T-helper 22 cell (primary cell): ENCODE measurements around the gene HNRNPC.
"Not testable (repeated sequence)": the region's sequence is repeated elsewhere in the genome, so short reads cannot be mapped to it uniquely, and the experiment has no call there.

ENCODE experiments used
- DNase-seq: peaks from one replicate; pipeline ENCODE4 v3.0.0-alpha.2; 2020; ENCODE audit warnings: low read depth

Gene HNRNPC

DNA sequence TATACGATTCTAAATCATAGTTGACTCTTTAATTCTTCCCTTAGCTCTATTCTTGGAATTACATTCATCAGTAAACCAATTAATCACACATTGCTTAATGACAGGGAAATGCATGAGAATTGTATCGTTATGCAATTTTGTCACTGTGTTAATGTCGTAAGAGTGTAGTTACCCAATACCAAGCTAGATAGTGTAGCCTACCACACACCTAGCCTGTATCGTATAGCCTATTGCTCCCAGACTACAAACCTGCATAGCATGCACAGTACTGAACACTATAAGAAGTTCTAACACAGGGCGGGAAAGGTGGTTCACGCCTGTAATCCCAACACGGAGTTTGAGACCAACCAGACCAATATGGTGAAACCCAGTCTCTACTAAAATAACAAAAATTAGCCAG is 24.7 kb downstream of the HNRNPC start:
- DNase-seq = no peak

DNA sequence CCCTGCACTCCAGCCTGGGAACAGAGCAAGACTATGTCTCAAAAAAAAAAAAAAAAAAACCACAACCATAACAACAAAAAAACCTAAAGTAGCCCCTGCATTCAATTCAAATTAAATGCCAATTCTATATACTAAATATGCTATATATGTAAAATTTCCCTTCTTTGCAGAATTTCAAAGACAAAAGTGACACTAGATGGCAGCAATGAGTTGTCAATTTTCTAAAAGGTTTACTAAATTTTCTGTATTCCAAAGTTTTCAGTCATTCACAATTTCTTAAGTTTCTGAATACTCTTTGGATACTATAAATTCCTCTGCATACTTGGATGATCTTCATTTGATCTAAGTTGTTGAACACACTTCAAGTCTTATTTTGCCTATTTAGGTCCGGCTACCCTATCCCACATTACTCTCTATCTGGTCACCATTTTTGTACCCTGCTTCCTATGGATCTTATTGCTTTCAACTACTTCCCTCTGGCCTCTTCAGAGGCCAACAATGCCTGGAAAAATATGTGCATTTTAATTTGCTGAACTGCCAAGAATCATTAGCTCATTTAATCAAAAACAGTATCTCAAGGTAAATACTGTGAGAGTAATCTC is 27.9 kb downstream of the HNRNPC start:
- no peak for DNase-seq

- no peak for DNase-seq
Measured at GRCh38 chr14:21240417-21240816, 28.8 kb downstream of the HNRNPC start.

DNA sequence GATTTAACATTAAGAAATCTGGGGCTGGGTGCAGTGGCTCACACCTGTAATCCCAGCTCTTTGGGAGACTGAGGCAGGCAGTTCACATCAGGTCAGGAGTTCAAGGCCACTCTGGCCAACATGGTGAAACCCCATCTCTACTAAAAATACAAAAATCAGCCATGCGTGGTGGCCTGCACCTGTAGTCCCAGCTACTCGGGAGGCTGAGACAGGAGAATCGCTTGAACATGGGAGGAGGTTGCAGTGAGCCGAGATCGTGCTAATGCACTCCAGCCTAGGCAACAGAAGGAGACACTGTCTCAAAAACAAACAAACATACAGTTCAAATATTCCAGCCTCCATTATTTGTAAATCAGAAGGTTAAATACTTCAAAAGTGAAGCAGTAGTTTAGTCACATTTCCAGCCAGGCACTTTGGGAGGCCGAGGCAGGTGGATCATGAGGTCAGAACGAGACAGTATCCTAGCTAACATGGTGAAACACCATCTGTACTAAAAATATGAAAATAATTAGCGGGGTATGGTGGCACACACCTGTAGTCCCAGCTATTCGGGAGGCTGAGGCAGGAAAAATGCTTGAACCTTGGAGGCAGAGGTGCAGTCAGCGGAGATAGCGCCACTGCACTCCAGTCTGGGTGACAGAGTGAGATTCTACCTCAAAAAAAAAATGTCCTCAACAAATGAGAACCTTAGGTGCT is 30.3 kb downstream of the HNRNPC start:
- no peak for DNase-seq

- DNase-seq = no peak
Measured at GRCh38 chr14:21236948-21237797, 32.1 kb downstream of the HNRNPC start.

DNA sequence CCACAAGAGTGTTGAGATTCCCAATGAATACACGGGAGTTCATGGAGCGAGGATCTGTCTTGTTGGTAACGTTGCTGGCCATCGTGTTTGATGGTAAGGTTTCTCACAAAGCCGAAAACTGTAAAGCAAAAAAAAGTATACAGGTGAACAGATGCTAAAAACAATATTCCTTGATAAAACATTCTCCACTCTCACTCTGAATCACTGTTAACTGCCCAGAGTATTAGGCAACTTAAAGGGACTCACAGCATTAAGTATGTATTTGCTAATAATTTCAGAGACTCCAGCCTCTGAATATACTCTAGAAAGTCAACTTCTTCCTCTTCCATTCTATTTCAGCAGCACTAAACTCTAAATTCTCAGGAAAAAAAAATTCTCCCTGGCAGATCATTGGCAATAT is 35.1 kb downstream of the HNRNPC start:
- no peak for DNase-seq

- DNase-seq = no peak
Measured at GRCh38 chr14:21233457-21234076, 35.7 kb downstream of the HNRNPC start.

DNA sequence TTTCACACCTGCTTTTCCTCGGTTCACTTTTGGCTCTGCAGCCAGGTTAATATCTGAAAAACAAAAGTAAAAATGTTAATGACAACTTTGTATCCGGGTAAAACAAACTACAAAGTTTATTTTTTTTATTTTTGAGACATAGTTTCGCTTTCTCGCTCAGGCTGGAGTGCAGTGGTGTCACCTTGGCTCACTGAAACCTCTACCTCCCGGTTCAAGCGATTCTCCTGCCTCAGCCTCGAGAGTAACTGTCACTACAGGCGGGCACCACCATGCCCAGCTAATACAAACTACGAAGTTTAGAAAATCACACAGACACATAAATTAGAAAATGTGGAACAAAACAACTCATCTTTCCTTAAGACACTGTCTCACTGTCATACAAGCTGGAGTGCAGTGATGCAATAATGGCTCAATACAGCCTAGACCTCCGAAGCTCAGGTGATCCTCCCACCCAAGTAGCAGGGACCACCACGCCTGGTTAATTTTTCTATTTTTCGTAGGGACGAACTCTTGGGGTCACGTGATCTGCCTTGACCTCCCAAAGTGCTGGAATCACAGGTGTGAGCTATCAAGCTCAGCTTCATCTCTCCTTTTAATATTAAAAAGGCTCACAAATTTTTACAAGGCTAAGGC is 38.1 kb downstream of the HNRNPC start:
- no peak for DNase-seq

- no peak for DNase-seq
Measured at GRCh38 chr14:21229821-21230220, 39.4 kb downstream of the HNRNPC start.

DNA sequence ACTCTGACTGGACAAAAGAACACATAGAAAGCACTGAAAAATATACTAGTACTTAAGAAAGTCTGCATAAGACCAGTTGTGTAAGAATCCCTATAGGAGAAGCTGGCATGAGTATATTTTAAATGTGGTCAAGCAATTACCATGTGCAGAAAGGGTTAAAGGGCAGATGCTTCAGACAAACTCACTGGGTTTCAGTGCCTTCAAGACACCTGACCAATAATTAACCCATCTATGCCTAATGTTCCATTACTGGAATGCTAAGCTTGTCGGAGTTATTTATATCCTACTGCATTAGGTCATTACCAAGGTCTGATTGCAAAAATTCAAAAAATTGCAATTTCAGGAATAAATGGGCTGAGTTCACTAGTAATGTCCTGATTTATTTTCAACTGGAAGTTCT is 41.3 kb downstream of the HNRNPC start:
- DNase-seq = no peak

GRCh38 chr14:21227150-21227549 is 42.1 kb downstream of the HNRNPC start:
- no peak for DNase-seq

DNA sequence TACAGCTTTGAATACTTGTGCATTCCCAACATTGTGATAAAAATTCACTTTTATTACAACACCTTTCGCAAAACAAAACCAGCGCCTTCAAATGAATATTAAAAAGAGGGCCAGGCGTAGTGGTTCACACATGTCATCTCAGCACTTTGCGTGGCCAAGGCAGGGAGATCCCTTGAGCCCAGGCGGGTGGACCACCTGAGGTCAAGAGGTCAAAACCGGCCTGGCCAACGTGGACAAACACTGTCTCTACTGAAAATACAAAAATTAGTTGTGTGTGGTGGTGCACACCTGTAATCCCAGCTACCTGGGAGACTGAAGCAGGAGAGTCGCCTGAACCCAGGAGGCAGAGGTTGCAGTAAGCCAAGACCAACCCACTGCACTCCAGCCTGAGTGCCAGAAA is 42.8 kb downstream of the HNRNPC start:
- DNase-seq = no peak

DNA sequence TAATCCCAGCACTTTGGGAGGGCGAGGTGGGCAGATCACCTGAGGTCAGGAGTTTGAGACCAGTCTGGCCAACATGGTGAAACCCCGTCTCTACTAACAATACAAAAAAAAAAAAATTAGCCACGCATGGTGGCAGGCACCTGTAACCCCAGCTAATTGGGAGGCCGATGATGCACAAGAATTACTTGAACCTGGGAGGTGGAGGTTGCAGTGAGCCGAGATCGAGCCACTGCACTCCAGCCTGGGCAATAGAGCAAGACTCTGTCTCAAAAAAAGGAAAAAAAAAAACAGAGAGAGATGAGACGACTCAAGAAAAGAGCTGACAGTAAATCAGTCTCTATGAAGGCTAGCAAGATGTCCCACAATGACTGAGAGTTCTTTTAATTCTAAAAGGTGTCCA is 44.1 kb downstream of the HNRNPC start:
- DNase-seq = not testable (repeated sequence)

GRCh38 chr14:21220874-21221477 is 48.3 kb downstream of the HNRNPC start:
- DNase-seq = no peak

DNA sequence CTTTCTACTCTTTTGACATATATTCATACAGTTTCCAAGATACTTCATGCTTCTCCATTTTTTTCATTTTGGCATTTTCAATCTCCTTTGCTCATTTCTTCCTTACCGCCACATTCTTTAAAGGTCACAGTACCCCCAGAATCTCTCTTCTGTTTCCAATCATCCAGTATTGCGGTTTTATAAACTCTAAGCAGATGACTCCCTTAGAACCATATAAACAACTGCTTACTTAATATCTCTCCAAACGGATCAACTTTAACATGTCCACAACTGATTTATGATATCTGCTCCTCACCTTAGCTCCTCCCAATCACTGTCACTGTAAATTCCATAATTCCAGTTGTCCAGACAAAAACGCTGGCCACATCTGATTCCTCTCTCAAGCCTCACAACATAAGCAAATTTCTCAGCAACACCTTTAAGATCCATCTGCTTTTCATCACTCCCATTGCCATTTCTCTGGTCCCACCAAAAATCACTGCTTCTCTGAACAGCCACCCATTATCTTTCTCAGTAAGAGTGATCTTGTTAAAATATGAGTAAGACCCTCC is 49.6 kb downstream of the HNRNPC start:
- DNase-seq = no peak

DNA sequence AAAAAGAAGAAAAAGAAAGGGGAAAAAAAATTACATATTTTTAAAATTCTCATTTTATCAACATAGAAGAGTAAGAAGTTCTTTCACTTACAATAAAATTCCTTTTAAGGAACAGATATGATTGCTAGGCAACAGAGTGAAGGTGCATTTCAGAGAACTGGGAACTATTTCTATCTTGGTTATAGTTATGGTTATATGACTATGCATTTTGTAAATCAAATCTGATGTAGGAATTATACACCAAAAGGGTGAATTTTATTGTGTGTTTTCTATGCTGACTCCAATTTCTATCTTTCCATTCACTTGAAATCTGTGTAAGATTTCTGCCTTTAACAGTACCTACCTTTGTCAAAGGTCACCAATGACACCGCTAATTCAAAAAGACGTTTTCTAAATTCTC is 50.1 kb downstream of the HNRNPC start:
- no peak for DNase-seq

GRCh38 chr14:21215879-21216251 is 53.4 kb downstream of the HNRNPC start:
- DNase-seq = no peak

- DNase-seq = no peak
Measured at GRCh38 chr14:21215130-21215878, 53.9 kb downstream of the HNRNPC start.

DNA sequence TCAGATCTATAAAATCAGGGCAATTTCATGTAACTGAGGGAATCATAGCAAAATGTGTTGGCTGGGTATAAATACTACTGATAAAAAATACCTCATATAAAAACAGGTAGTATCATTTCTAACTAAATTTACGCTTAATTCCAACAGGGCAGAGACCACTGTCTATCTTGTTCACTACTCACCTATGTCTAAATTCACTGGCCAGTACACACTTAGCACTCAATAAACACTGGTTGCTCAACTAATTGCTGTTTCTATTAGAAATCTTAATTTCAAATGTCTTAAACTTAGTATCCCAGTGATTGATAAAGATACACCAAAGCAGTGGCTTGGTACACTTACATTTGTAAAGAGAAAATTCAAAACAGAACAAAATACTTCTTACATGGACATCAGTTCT is 55.6 kb downstream of the HNRNPC start:
- DNase-seq = no peak

GRCh38 chr14:21212824-21213223 is 56.4 kb downstream of the HNRNPC start:
- not testable (repeated sequence) for DNase-seq

GRCh38 chr14:21211509-21211908 is 57.7 kb downstream of the HNRNPC start:
- no peak for DNase-seq
